Caco-2 (cell line): ENCODE results near the gene SRGAP2B. TPM values are rescaled to one million over a fixed set of nuclear protein-coding genes. Genes with fewer than 3 reads are reported as not detected.
"Not testable (repeated sequence)": the region's sequence is repeated elsewhere in the genome, so short reads cannot be mapped to it uniquely, and the experiment has no call there.

ENCODE experiments used
- BruUV-seq: library from RNA; stranded (reverse); fragments of 400-500 nt; replicated peaks from 2 replicates; lab custom pipeline; 2021; lab: Mats Ljungman, UMichigan
- CTCF ChIA-PET: fragments of 300-600 bp; sonication (Branson Sonifier 250); formaldehyde crosslinking; loops from one replicate; lab custom pipeline; 2022; ENCODE audit warnings: antibody characterized with exemption; lab: Charles Lee
- POLR2A ChIA-PET: fragments of 300-600 bp; sonication (Branson Sonifier 250); formaldehyde crosslinking; loops from one replicate; lab custom pipeline; 2022; ENCODE audit warnings: antibody characterized with exemption; lab: Charles Lee
- DNase-seq, 2 experiments: peaks; one replicate each; pipeline versions ENCODE4 v3.0.0 to v3.0.0-alpha.2; 2020 to 2022
- H3K27me3 ChIP-seq: replicated peaks from 2 replicates; pipeline ENCODE4 v1.6.0; 2011; ENCODE audit warnings: low read length; ENCODE audit not compliant: control insufficient read depth, insufficient read depth
- H3K36me3 ChIP-seq: 2 replicates; pipeline ENCODE4 v1.5.1; 2011; ENCODE audit warnings: low read length; ENCODE audit not compliant: control insufficient read depth, insufficient read depth
- H3K4me1 ChIP-seq: fragments of 250-450 bp; sonication (Bioruptor Pico); 2 replicates; pipeline ENCODE4 v1.5.1; 2020; ENCODE audit warnings: mild to moderate bottlenecking
- H3K4me3 ChIP-seq: 2 replicates; pipeline ENCODE4 v1.5.1; 2011; ENCODE audit warnings: low read depth, mild to moderate bottlenecking, control low read depth, low read length
- H3K9me3 ChIP-seq: fragments of 250-450 bp; sonication (Bioruptor Pico); 2 replicates; pipeline ENCODE4 v1.5.1; 2020; ENCODE audit warnings: mild to moderate bottlenecking, moderate library complexity
- H3K27ac Mint-ChIP-seq: one replicate; pipeline ENCODE4 v1.8.0; 2022; ENCODE audit warnings: mixed read lengths; ENCODE audit not compliant: unreplicated experiment
- H3K27me3 Mint-ChIP-seq: one replicate; pipeline ENCODE4 v1.8.0; 2022; ENCODE audit warnings: mixed read lengths; ENCODE audit not compliant: insufficient read depth, unreplicated experiment
- H3K36me3 Mint-ChIP-seq: one replicate; pipeline ENCODE4 v1.8.0; 2022; ENCODE audit warnings: mild to moderate bottlenecking, mixed read lengths; ENCODE audit not compliant: insufficient read depth, unreplicated experiment
- H3K4me1 Mint-ChIP-seq: one replicate; pipeline ENCODE4 v1.8.0; 2022; ENCODE audit warnings: low read depth, mixed read lengths; ENCODE audit not compliant: unreplicated experiment
- H3K4me3 Mint-ChIP-seq: one replicate; pipeline ENCODE4 v1.8.0; 2022; ENCODE audit warnings: mild to moderate bottlenecking, moderate library complexity, mixed read lengths; ENCODE audit not compliant: unreplicated experiment
- H3K9me3 Mint-ChIP-seq: one replicate; pipeline ENCODE4 v1.8.0; 2022; ENCODE audit warnings: mixed read lengths; ENCODE audit not compliant: unreplicated experiment
- intact Hi-C: fragments of 100-400 bp; cut with micrococcal nuclease; formaldehyde crosslinking; loops from one replicate; pipeline ENCODE4 v1.10.0; 2022; ENCODE audit not compliant: unreplicated experiment
- total RNA-seq: library from RNA; stranded (reverse); gene quantifications from 2 replicates; pipeline ENCODE4 v1.2.3, GENCODE V29; 2022

Gene SRGAP2B
- total RNA-seq, 1 experiment from 2014 or later: 6.5 TPM

DNA sequence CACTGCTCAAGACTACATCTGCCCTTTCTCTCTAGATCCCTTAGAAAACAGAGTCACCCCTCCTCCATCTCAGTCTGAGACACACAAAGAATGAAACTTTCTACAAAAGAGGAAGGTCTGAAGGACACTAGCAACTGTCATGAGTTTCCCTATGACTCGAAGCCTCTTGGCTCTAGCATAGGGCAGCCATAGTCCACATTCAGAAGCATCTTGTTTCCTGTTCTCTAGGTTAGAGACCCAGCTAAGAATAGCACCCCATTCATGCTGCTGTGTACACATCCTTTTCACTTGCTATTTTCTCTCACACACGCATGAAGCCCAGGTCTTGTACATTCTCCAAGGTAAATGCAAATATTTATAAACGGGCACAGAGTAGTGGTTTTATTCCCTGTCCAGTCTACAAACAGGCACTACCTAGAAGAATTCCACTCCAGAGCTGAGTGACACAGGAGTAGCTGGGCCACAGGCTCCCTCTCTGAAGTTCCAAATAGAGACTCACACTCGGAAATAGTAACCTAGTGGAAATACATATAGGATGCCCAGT lies 39.8 kb downstream of the SRGAP2B start:
- H3K27me3 ChIP-seq, H3K9me3 Mint-ChIP-seq, H3K4me1 ChIP-seq, H3K36me3 ChIP-seq, H3K4me3 ChIP-seq, CTCF ChIA-PET, POLR2A ChIA-PET, intact Hi-C loops, H3K27ac Mint-ChIP-seq, H3K36me3 Mint-ChIP-seq, H3K4me3 Mint-ChIP-seq, DNase-seq, H3K27me3 Mint-ChIP-seq, BruUV-seq, H3K9me3 ChIP-seq, H3K4me1 Mint-ChIP-seq: not testable (repeated sequence)

DNA sequence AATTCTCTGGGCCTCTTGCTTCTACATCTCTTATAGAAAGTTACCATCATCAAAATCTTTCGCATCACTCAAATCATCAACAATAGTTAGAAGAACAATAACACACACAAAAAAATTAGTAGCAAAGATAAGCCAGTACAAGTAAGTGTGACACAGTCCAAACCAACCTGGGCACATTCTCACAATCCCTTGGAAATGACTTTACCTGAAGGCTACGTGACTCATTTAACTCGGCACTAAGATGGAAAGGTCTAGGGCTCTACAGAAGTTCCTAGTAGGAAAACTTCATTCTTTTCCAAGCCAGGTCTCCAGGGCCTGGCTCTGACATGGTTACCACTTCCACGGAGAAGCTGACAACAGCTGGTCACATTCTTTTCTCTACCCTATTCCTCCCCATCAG lies 41.7 kb downstream of the SRGAP2B start:
- H3K27me3 ChIP-seq, H3K4me1 Mint-ChIP-seq, H3K4me3 Mint-ChIP-seq, H3K4me1 ChIP-seq, H3K27ac Mint-ChIP-seq, CTCF ChIA-PET, H3K36me3 Mint-ChIP-seq, BruUV-seq, H3K4me3 ChIP-seq, intact Hi-C loops, DNase-seq, H3K27me3 Mint-ChIP-seq, H3K36me3 ChIP-seq, H3K9me3 ChIP-seq, H3K9me3 Mint-ChIP-seq, POLR2A ChIA-PET: not testable (repeated sequence)

- intact Hi-C loops, BruUV-seq, POLR2A ChIA-PET: not testable (repeated sequence)
Observed at GRCh38 chr1:145052019-145052776, 42.9 kb downstream of the SRGAP2B start.

DNA sequence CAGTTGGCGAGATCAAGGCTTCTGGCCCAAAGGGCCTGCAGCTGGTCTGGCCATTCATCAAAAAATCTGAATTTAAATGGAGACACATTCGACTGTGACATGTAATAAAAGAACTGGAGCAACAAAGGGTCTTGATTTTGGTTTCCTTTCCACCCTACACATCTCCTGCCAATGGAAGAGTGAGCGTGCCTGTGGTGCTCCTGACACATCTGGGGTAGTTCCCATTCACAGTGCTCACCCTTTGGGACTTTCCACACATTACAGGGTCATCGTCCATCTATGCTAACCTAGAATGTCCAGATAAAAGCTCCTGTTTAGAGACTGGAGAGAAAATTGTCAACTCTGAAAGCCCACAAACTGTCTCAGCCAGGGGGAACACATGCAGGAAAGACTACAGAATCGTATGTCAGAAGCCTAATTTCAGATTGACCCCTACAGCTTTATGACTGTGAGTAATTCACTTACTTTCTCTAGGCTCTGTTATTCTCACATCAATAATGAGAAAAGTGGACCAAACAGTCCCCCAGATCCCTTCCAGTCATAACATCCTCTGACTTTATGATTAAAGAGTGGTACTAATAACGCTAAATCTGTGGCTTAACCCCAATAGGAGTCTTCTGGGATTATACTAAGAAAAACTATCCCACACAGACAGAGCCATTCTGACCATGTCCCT lies 46.8 kb downstream of the SRGAP2B start:
- H3K36me3 Mint-ChIP-seq, H3K4me1 ChIP-seq, H3K27me3 ChIP-seq, intact Hi-C loops, H3K4me1 Mint-ChIP-seq, H3K27me3 Mint-ChIP-seq, CTCF ChIA-PET, H3K4me3 Mint-ChIP-seq, H3K4me3 ChIP-seq, H3K9me3 Mint-ChIP-seq, H3K27ac Mint-ChIP-seq, POLR2A ChIA-PET, DNase-seq, H3K36me3 ChIP-seq, H3K9me3 ChIP-seq, BruUV-seq: not testable (repeated sequence)

More at GRCh38 chr1:145052019-145052776, 42.9 kb downstream of the SRGAP2B start:
- H3K4me3 ChIP-seq, H3K9me3 Mint-ChIP-seq, H3K4me3 Mint-ChIP-seq, H3K27me3 Mint-ChIP-seq, DNase-seq, H3K9me3 ChIP-seq, H3K4me1 ChIP-seq, CTCF ChIA-PET, H3K27ac Mint-ChIP-seq, H3K36me3 ChIP-seq, H3K36me3 Mint-ChIP-seq, H3K4me1 Mint-ChIP-seq, H3K27me3 ChIP-seq: not testable (repeated sequence)

GRCh38 chr1:145047553-145047952 lies 47.6 kb downstream of the SRGAP2B start:
- H3K4me1 ChIP-seq, DNase-seq, H3K4me3 Mint-ChIP-seq, POLR2A ChIA-PET, H3K27me3 ChIP-seq, H3K36me3 ChIP-seq, H3K4me3 ChIP-seq, intact Hi-C loops, H3K9me3 ChIP-seq, H3K27me3 Mint-ChIP-seq, CTCF ChIA-PET, H3K4me1 Mint-ChIP-seq, BruUV-seq, H3K27ac Mint-ChIP-seq, H3K9me3 Mint-ChIP-seq, H3K36me3 Mint-ChIP-seq: not testable (repeated sequence)

GRCh38 chr1:145045571-145046273 lies 49.4 kb downstream of the SRGAP2B start:
- H3K9me3 Mint-ChIP-seq, BruUV-seq, H3K4me1 Mint-ChIP-seq: not testable (repeated sequence)

More at GRCh38 chr1:145045571-145046273, 49.4 kb downstream of the SRGAP2B start:
- POLR2A ChIA-PET, H3K9me3 ChIP-seq, H3K4me3 Mint-ChIP-seq, H3K36me3 ChIP-seq, DNase-seq, H3K27me3 ChIP-seq, H3K36me3 Mint-ChIP-seq, H3K4me3 ChIP-seq, H3K27me3 Mint-ChIP-seq, intact Hi-C loops, H3K4me1 ChIP-seq, CTCF ChIA-PET, H3K27ac Mint-ChIP-seq: not testable (repeated sequence)
